ENCODE measurements around the gene KLHL26. TPM values are rescaled to one million over a fixed set of nuclear protein-coding genes. Genes with fewer than 3 reads are reported as not detected.

KLHL26 gene
- polyA plus RNA-seq, 1 donor from 2014 or later = 4.7 TPM

DNA sequence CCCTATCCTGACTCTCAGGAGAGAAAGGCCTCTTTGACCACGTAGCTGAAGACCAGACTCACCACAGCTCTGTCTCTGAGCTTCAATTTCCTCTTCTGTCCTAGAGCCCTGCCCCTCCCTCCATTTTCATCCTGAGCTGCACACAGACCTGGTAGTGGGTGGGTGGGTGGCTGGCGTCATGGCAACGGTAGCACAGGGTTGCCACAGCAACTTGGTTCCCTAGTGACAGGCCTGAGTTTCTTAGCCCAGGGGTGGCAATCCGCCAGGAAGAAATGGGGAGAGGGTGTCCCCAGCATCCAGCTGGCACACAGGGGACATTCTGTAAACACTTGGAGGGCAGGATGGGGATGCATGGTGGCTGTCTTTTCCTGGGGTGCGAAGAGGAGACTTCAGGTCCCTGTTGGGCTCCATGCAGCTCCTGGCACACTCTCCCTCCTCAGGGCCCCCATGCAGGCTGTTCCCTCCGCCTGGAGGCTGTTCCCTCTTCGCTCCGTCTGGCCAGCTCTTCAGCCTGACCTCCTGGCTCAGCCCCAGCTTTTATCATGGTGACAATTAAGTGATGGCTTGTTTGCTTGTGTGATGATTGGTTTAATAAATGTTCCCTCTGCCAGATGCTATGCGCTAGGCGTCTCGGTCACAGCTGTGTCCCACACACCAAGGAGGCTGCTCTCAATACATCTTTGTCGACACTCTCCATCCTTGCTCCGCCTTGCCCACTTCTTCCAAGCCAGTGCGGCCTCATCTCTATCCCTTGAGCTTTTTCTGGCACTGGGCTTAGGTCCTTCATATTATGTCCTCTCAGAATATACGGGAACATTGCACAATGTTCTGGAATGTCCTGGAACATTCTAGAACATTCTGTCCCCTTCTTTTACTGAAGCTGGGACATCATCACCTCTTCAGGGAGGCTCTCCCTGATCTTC lies 7.4 kb upstream of the KLHL26 start:
- Histone ChIP-seq H3K4me3 (ENCODE audit: low read length) (peak overlapping the region; percentile 54), H3K9me3 (ENCODE audit: low read length) (no peaks in the 10 kb centered on the region), H3K36me3 (ENCODE audit: insufficient read depth, low read length) (no peaks in the 10 kb centered on the region), H3K4me2 (ENCODE audit: low read length) (peak overlapping the region; percentile 30), H3F3A (ENCODE audit: insufficient read depth, low read length, poor library complexity, severe bottlenecking) (no peaks in the 10 kb centered on the region), H4K20me1 (ENCODE audit: insufficient read depth) (no peaks in the 10 kb centered on the region), H3K27ac (ENCODE audit: low read length) (peak overlapping the region; percentile 72), H3K9ac (ENCODE audit: low read length) (peak overlapping the region; percentile 55), H3K9me2 (ENCODE audit: insufficient read depth, low read length) (no peaks in the 10 kb centered on the region), H2AFZ (ENCODE audit: low read depth, low read length) (peak overlapping the region; percentile 2), H3K27me3 (ENCODE audit: insufficient read depth, low read depth, low read length) (no peaks in the 10 kb centered on the region), H3K79me2 (replicated peaks; ENCODE audit: insufficient read depth, low read length) (no peaks in the 10 kb centered on the region)
- TF ChIP-seq TAF1 (IDR thresholded peaks at IDR 0.05; ENCODE audit: low read depth) (no peak), POLR2AphosphoS5 (IDR thresholded peaks at IDR 0.05) (peak; percentile 31), SMC3 (conservative IDR thresholded peaks at IDR 0.05; ENCODE audit: poor library complexity) (no peak), RAD21 (conservative IDR thresholded peaks at IDR 0.05) (no peak), MXI1 (conservative IDR thresholded peaks at IDR 0.05; ENCODE audit: poor library complexity, severe bottlenecking) (peak; percentile 82), EZH2 (IDR thresholded peaks at IDR 0.05; ENCODE audit: borderline replicate concordance, insufficient read depth, low read length, poor library complexity, severe bottlenecking) (no peak), EP300 (conservative IDR thresholded peaks at IDR 0.05; ENCODE audit: poor library complexity, severe bottlenecking) (peak; percentile 40), REST (IDR thresholded peaks at IDR 0.05; ENCODE audit: borderline replicate concordance) (peak; percentile 42)
- TF ChIP-seq, protein P1, sequence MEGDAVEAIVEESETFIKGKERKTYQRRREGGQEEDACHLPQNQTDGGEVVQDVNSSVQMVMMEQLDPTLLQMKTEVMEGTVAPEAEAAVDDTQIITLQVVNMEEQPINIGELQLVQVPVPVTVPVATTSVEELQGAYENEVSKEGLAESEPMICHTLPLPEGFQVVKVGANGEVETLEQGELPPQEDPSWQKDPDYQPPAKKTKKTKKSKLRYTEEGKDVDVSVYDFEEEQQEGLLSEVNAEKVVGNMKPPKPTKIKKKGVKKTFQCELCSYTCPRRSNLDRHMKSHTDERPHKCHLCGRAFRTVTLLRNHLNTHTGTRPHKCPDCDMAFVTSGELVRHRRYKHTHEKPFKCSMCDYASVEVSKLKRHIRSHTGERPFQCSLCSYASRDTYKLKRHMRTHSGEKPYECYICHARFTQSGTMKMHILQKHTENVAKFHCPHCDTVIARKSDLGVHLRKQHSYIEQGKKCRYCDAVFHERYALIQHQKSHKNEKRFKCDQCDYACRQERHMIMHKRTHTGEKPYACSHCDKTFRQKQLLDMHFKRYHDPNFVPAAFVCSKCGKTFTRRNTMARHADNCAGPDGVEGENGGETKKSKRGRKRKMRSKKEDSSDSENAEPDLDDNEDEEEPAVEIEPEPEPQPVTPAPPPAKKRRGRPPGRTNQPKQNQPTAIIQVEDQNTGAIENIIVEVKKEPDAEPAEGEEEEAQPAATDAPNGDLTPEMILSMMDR (IDR thresholded peaks at IDR 0.05; ENCODE audit: poor library complexity, severe bottlenecking) = no peak

GRCh38 chr19:18633321-18633720 lies 3.5 kb upstream of the KLHL26 start:
- Histone ChIP-seq H3K79me2 (replicated peaks; ENCODE audit: insufficient read depth, low read length) (no peaks in the 10 kb centered on the region), H2AFZ (ENCODE audit: low read depth, low read length) (no peak overlapping the region)
- no peak for TF ChIP-seq POLR2AphosphoS5 (IDR thresholded peaks at IDR 0.05)
- TF ChIP-seq SMC3 (conservative IDR thresholded peaks at IDR 0.05; ENCODE audit: poor library complexity) = no peak
- TF ChIP-seq RAD21 (conservative IDR thresholded peaks at IDR 0.05) = no peak
- TF ChIP-seq, protein P1 (IDR thresholded peaks at IDR 0.05; ENCODE audit: poor library complexity, severe bottlenecking) = no peak
- no peak for TF ChIP-seq TAF1 (IDR thresholded peaks at IDR 0.05; ENCODE audit: low read depth)
- TF ChIP-seq REST (IDR thresholded peaks at IDR 0.05; ENCODE audit: borderline replicate concordance) = no peak
- TF ChIP-seq MXI1 (conservative IDR thresholded peaks at IDR 0.05; ENCODE audit: poor library complexity, severe bottlenecking) = no peak
- no peak for TF ChIP-seq EZH2 (IDR thresholded peaks at IDR 0.05; ENCODE audit: borderline replicate concordance, insufficient read depth, low read length, poor library complexity, severe bottlenecking)
- TF ChIP-seq EP300 (conservative IDR thresholded peaks at IDR 0.05; ENCODE audit: poor library complexity, severe bottlenecking) = no peak

More at GRCh38 chr19:18633321-18633720, 3.5 kb upstream of the KLHL26 start:
- no peaks in the 10 kb centered on the region for H4K20me1 ChIP-seq (ENCODE audit: insufficient read depth)
- H3K9me2 ChIP-seq (ENCODE audit: insufficient read depth, low read length) = no peaks in the 10 kb centered on the region
- no peaks in the 10 kb centered on the region for H3K27me3 ChIP-seq (ENCODE audit: insufficient read depth, low read depth, low read length)
- H3K4me2 ChIP-seq (ENCODE audit: low read length) = no peak overlapping the region
- no peaks in the 10 kb centered on the region for H3F3A ChIP-seq (ENCODE audit: insufficient read depth, low read length, poor library complexity, severe bottlenecking)
- H3K27ac ChIP-seq (ENCODE audit: low read length) = no peak overlapping the region
- no peaks in the 10 kb centered on the region for H3K36me3 ChIP-seq (ENCODE audit: insufficient read depth, low read length)
- H3K4me3 ChIP-seq (ENCODE audit: low read length) = no peak overlapping the region
- no peak overlapping the region for H3K9ac ChIP-seq (ENCODE audit: low read length)
- no peaks in the 10 kb centered on the region for H3K9me3 ChIP-seq (ENCODE audit: low read length)

Measured in neural cell (in vitro differentiated cells).